ENCODE data around the gene EEFSEC.

DNA sequence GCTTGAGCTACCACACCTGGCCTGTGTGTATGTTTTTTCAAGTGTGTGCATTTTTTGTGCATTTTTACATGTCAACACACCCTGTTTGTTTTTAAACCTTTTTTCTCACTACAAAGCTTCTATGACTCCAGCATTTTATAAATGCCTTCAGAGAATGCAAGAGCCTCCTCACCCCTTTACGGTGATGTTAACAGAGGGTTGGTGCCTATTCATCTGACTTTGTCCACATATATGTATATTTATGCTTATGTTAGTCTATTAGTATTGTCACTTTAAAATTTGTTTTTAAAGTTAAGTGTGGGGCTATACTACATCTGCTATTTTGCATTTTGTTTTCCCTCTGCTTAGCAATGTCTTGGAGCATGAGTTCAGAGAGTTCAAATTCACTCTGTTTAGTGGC is 45.8 kb downstream of the EEFSEC start:
- no peak for TF ChIP-seq POLR2A (IDR thresholded peaks at IDR 0.05)
- TF ChIP-seq, protein P1, sequence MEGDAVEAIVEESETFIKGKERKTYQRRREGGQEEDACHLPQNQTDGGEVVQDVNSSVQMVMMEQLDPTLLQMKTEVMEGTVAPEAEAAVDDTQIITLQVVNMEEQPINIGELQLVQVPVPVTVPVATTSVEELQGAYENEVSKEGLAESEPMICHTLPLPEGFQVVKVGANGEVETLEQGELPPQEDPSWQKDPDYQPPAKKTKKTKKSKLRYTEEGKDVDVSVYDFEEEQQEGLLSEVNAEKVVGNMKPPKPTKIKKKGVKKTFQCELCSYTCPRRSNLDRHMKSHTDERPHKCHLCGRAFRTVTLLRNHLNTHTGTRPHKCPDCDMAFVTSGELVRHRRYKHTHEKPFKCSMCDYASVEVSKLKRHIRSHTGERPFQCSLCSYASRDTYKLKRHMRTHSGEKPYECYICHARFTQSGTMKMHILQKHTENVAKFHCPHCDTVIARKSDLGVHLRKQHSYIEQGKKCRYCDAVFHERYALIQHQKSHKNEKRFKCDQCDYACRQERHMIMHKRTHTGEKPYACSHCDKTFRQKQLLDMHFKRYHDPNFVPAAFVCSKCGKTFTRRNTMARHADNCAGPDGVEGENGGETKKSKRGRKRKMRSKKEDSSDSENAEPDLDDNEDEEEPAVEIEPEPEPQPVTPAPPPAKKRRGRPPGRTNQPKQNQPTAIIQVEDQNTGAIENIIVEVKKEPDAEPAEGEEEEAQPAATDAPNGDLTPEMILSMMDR (IDR thresholded peaks at IDR 0.05 in 8 of 11, conservative IDR thresholded peaks at IDR 0.05 in 3 of 11): no peak
